EL (cell line): Measurements from ENCODE around the gene FOXRED2.
"Not testable (repeated sequence)": the region's sequence is repeated elsewhere in the genome, so short reads cannot be mapped to it uniquely, and the experiment has no call there.

Source experiments
- DNase-seq: peaks from one replicate; pipeline ENCODE4 v3.0.0-alpha.2; 2016

FOXRED2 gene

GRCh38 chr22:36469094-36469710, 37.6 kb downstream of the FOXRED2 start:
- DNase-seq = no peak

GRCh38 chr22:36467946-36468345, 38.9 kb downstream of the FOXRED2 start:
- peak; percentile 98 for DNase-seq

GRCh38 chr22:36467042-36467810, 39.6 kb downstream of the FOXRED2 start:
- DNase-seq = peak; percentile 94

GRCh38 chr22:36466258-36466657, 40.6 kb downstream of the FOXRED2 start:
- no peak for DNase-seq

GRCh38 chr22:36465232-36466021, 41.4 kb downstream of the FOXRED2 start:
- DNase-seq = peak; percentile 99

- no peak for DNase-seq
Measured at GRCh38 chr22:36464715-36465231, 42.1 kb downstream of the FOXRED2 start.

GRCh38 chr22:36463783-36464184, 43.1 kb downstream of the FOXRED2 start:
- DNase-seq = no peak

- peak; percentile 98 for DNase-seq
Measured at GRCh38 chr22:36461665-36462649, 44.9 kb downstream of the FOXRED2 start.

- no peak for DNase-seq
Measured at GRCh38 chr22:36460202-36460601, 46.6 kb downstream of the FOXRED2 start.

- DNase-seq = peak; percentile 63
Measured at GRCh38 chr22:36457688-36458450, 49.0 kb downstream of the FOXRED2 start.

GRCh38 chr22:36456464-36456845, 50.4 kb downstream of the FOXRED2 start:
- DNase-seq = no peak

GRCh38 chr22:36455571-36456463, 51.0 kb downstream of the FOXRED2 start:
- DNase-seq = no peak

- DNase-seq = peak; percentile 91
Measured at GRCh38 chr22:36454916-36455570, 51.8 kb downstream of the FOXRED2 start.

GRCh38 chr22:36453855-36454378, 52.9 kb downstream of the FOXRED2 start:
- no peak for DNase-seq

GRCh38 chr22:36452978-36453607, 53.7 kb downstream of the FOXRED2 start:
- DNase-seq = peak; percentile 40

GRCh38 chr22:36452250-36452977, 54.4 kb downstream of the FOXRED2 start:
- DNase-seq = no peak

- not testable (repeated sequence) for DNase-seq
Measured at GRCh38 chr22:36450923-36451322, 55.9 kb downstream of the FOXRED2 start.

GRCh38 chr22:36449596-36450175, 57.2 kb downstream of the FOXRED2 start:
- no peak for DNase-seq
